ENCODE measurements around the gene PHLPP1.

DNA sequence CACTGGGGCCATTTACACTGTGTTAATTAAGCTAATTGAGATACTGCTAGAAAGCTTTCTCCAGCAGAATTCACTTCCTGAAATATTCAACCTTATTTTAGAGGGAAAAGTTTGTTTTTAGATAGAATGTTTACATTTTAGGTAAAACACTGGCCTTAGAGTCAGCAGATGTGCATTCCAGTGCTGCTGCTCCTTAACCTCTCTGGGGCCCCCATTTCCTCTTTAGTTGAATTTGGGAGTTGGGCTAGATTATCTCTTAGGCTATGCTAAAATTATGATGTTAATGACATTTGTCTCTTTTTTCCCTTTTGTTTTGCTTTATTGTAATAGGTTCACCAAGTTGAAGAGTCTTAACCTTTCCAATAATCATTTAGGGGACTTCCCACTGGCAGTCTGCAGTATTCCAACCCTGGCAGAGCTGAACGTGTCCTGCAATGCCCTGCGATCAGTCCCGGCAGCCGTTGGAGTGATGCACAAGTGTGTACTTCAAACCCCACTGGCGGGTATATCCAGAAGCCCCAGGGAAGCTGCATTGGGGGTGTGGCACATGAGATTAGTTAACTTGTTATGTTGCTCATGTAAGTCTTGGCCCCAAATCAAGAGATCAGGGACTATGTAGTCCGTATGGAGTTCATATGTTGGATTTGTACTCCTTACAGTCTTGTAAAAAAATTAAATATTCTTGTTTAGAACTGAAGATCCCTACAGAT lies 179.5 kb downstream of the PHLPP1 start:
- TF ChIP-seq, protein P1, sequence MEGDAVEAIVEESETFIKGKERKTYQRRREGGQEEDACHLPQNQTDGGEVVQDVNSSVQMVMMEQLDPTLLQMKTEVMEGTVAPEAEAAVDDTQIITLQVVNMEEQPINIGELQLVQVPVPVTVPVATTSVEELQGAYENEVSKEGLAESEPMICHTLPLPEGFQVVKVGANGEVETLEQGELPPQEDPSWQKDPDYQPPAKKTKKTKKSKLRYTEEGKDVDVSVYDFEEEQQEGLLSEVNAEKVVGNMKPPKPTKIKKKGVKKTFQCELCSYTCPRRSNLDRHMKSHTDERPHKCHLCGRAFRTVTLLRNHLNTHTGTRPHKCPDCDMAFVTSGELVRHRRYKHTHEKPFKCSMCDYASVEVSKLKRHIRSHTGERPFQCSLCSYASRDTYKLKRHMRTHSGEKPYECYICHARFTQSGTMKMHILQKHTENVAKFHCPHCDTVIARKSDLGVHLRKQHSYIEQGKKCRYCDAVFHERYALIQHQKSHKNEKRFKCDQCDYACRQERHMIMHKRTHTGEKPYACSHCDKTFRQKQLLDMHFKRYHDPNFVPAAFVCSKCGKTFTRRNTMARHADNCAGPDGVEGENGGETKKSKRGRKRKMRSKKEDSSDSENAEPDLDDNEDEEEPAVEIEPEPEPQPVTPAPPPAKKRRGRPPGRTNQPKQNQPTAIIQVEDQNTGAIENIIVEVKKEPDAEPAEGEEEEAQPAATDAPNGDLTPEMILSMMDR (conservative IDR thresholded peaks at IDR 0.05; ENCODE audit: low read depth, low read length) = no peak
- TF ChIP-seq EZH2 (IDR thresholded peaks at IDR 0.05; ENCODE audit: low read length, unreplicated experiment) = no peak
- no peak for TF ChIP-seq EZH2phosphoT487 (IDR thresholded peaks at IDR 0.05; ENCODE audit: borderline replicate concordance, low read length)

Measured in PC-3 (cell line).